GM23338 (cell line): Measurements from ENCODE around the gene KLC1. TPM values are rescaled to one million over a fixed set of nuclear protein-coding genes. Genes with fewer than 3 reads are reported as not detected.

Source experiments
- ATAC-seq: fragments of 200-7000 bp; cut with Tn5 transposase; 3 replicates; pipeline ENCODE4 v1.9.1; 2020
- DNase-seq: peaks from one replicate; pipeline ENCODE4 v3.0.0-alpha.2; 2015; ENCODE audit warnings: low spot score
- H2AFZ ChIP-seq: fragments of 200-600 bp; sonication (generic); 2 replicates; pipeline ENCODE4 v1.8.0; 2016; ENCODE audit warnings: antibody characterized with exemption, mild to moderate bottlenecking, moderate library complexity
- H3F3A ChIP-seq: fragments of 200-600 bp; sonication (generic); replicated peaks from 2 replicates; pipeline ENCODE4 v1.8.0; 2017; ENCODE audit warnings: antibody characterized with exemption, mixed run types, low read depth
- H3K27ac ChIP-seq: fragments of 200-600 bp; sonication (generic); 2 replicates; pipeline ENCODE4 v1.6.1; 2016; ENCODE audit warnings: low read depth
- H3K27me3 ChIP-seq: fragments of 200-600 bp; sonication (generic); 2 replicates; pipeline ENCODE4 v1.8.0; 2016; ENCODE audit warnings: mild to moderate bottlenecking, mixed run types, moderate library complexity; ENCODE audit not compliant: insufficient read depth
- H3K36me3 ChIP-seq: fragments of 200-600 bp; sonication (generic); 2 replicates; pipeline ENCODE4 v1.8.0; 2016; ENCODE audit warnings: mild to moderate bottlenecking; ENCODE audit not compliant: insufficient read depth
- H3K4me1 ChIP-seq: fragments of 200-600 bp; sonication (generic); 2 replicates; pipeline ENCODE4 v1.8.0; 2016; ENCODE audit warnings: mild to moderate bottlenecking, moderate library complexity; ENCODE audit not compliant: insufficient read depth
- H3K4me2 ChIP-seq: fragments of 200-600 bp; sonication (generic); 2 replicates; pipeline ENCODE4 v1.7.1; 2017; ENCODE audit warnings: mixed run types
- H3K4me3 ChIP-seq: fragments of 200-600 bp; sonication (generic); 2 replicates; pipeline ENCODE4 v1.6.1; 2016; ENCODE audit warnings: mixed run types
- H3K79me2 ChIP-seq: fragments of 200-600 bp; sonication (generic); replicated peaks from 2 replicates; pipeline ENCODE4 v1.8.0; 2017; ENCODE audit warnings: mild to moderate bottlenecking; ENCODE audit not compliant: insufficient read depth
- H3K9me2 ChIP-seq: fragments of 200-600 bp; sonication (generic); 2 replicates; pipeline ENCODE4 v1.8.0; 2017; ENCODE audit not compliant: insufficient read depth
- H4K20me1 ChIP-seq: fragments of 200-600 bp; sonication (generic); replicated peaks from 2 replicates; pipeline ENCODE4 v1.8.0; 2017; ENCODE audit warnings: mild to moderate bottlenecking; ENCODE audit not compliant: insufficient read depth
- H3K27ac Mint-ChIP-seq: 2 replicates; pipeline ENCODE4 v1.8.0; 2020; ENCODE audit warnings: inconsistent platforms, mild to moderate bottlenecking, moderate library complexity, mixed read lengths
- H3K27me3 Mint-ChIP-seq: 3 replicates; pipeline ENCODE4 v1.8.0; 2022; ENCODE audit warnings: low read depth, mild to moderate bottlenecking, moderate library complexity, mixed read lengths, inconsistent platforms; ENCODE audit not compliant: insufficient read depth, poor library complexity
- H3K36me3 Mint-ChIP-seq: 3 replicates; pipeline ENCODE4 v1.8.0; 2021; ENCODE audit warnings: low read depth, mild to moderate bottlenecking, inconsistent platforms, moderate library complexity, mixed read lengths
- H3K4me1 Mint-ChIP-seq: 3 replicates; pipeline ENCODE4 v1.8.0; 2020; ENCODE audit warnings: mild to moderate bottlenecking, inconsistent platforms, mixed read lengths
- H3K4me3 Mint-ChIP-seq: 3 replicates; pipeline ENCODE4 v1.8.0; 2021; ENCODE audit warnings: moderate library complexity, mild to moderate bottlenecking, inconsistent platforms, mixed read lengths
- H3K9me3 Mint-ChIP-seq: 3 replicates; pipeline ENCODE4 v1.8.0; 2020; ENCODE audit warnings: moderate library complexity, mild to moderate bottlenecking, inconsistent platforms, mixed read lengths
- CREB1 ChIP-seq: fragments of 250-450 bp; sonication (Bioruptor Pico); IDR thresholded peaks from 2 replicates; pipeline ENCODE4 v1.5.0; 2020; ENCODE audit warnings: low read depth, mild to moderate bottlenecking, moderate library complexity
- CTCF ChIP-seq, 2 experiments: fragments of 200-600 bp in 1 of 2; sonication (generic) in 1 of 2; conservative IDR thresholded peaks; 2 replicates each; pipeline versions ENCODE4 v1.5.1 to v1.6.1; 2016 to 2017; ENCODE audit warnings: antibody characterized with exemption in 2 of 2, low read depth in 2 of 2, mild to moderate bottlenecking in 2 of 2, moderate library complexity in 1 of 2
- ETS1 ChIP-seq: IDR thresholded peaks from 2 replicates; pipeline ENCODE4 v1.6.1; 2016; ENCODE audit warnings: antibody characterized with exemption
- EZH2 ChIP-seq: fragments of 200-600 bp; sonication (generic); IDR thresholded peaks from one replicate; pipeline ENCODE4 v1.8.0; 2017; ENCODE audit warnings: antibody characterized with exemption, mild to moderate bottlenecking, low read depth; ENCODE audit not compliant: unreplicated experiment
- EZH2phosphoT487 ChIP-seq: fragments of 200-600 bp; sonication (generic); IDR thresholded peaks from one replicate; pipeline ENCODE4 v1.8.1; 2018; ENCODE audit warnings: antibody characterized with exemption; ENCODE audit not compliant: unreplicated experiment
- JUNB ChIP-seq: IDR thresholded peaks from one replicate; pipeline ENCODE4 v1.6.1; 2016; ENCODE audit warnings: antibody characterized with exemption; ENCODE audit not compliant: unreplicated experiment
- NANOG ChIP-seq: IDR thresholded peaks from 2 replicates; pipeline ENCODE4 v1.6.1; 2016; ENCODE audit warnings: antibody characterized with exemption, borderline replicate concordance
- POLR2AphosphoS5 ChIP-seq: IDR thresholded peaks from 2 replicates; pipeline ENCODE4 v1.6.1; 2016; ENCODE audit warnings: antibody characterized with exemption, low read depth
- REST ChIP-seq: IDR thresholded peaks from one replicate; pipeline ENCODE4 v1.6.1; 2018; ENCODE audit warnings: antibody characterized with exemption; ENCODE audit not compliant: unreplicated experiment
- STAT1 ChIP-seq: IDR thresholded peaks from one replicate; pipeline ENCODE4 v1.6.1; 2016; ENCODE audit warnings: antibody characterized with exemption; ENCODE audit not compliant: unreplicated experiment
- ZNF114 ChIP-seq: fragments of 250-450 bp; sonication (Bioruptor Pico); IDR thresholded peaks from 2 replicates; pipeline ENCODE4 v1.5.0; 2020; ENCODE audit warnings: mild to moderate bottlenecking, moderate library complexity
- ZNF331 ChIP-seq: fragments of 250-450 bp; sonication (Bioruptor Pico); IDR thresholded peaks from 2 replicates; pipeline ENCODE4 v1.5.0; 2020; ENCODE audit warnings: low read depth, mild to moderate bottlenecking, moderate library complexity
- ZNF462 ChIP-seq: fragments of 250-450 bp; sonication (Bioruptor Pico); IDR thresholded peaks from 2 replicates; pipeline ENCODE4 v1.5.0; 2020; ENCODE audit warnings: mild to moderate bottlenecking, moderate library complexity
- polyA plus RNA-seq: library from polyadenylated mRNA; unstranded; fragments of >200 nt; fragmentation: Nextera tagmentation; extraction: Ambion mirVana; gene quantifications from 2 replicates; pipeline ENCODE4 v1.2.1, GENCODE V29; 2016
- total RNA-seq: library from RNA; depleted of rRNA; stranded (reverse); fragments of >200 nt; shearing (Covaris generic); gene quantifications from 2 replicates; pipeline ENCODE4 v1.2.3, GENCODE V29; 2014

KLC1 gene
- total and polyA plus RNA-seq, 2 experiments from 2014 or later, result 165 to 308 TPM

- peaks cover 72% of the 10 kb centered on the region for H3K36me3 Mint-ChIP-seq
- Histone ChIP-seq H3K36me3 (peaks cover 48% of the 10 kb centered on the region), H3K79me2 (peaks cover 44% of the 10 kb centered on the region)
Observed at GRCh38 chr14:103657471-103657870, 28.5 kb downstream of the KLC1 start.

More at GRCh38 chr14:103657471-103657870, 28.5 kb downstream of the KLC1 start:
- H3K9me2 ChIP-seq, result no peaks in the 10 kb centered on the region
- H3K27ac ChIP-seq, result no peak overlapping the region
- peaks cover 40% of the 10 kb centered on the region for H4K20me1 ChIP-seq
- no peaks in the 10 kb centered on the region for H3K27me3 Mint-ChIP-seq
- ATAC-seq (no peak), DNase-seq (no peak)
- peaks cover 3% of the 10 kb centered on the region; the same call in 1 of the 3 replicates for H3K4me1 Mint-ChIP-seq
- H2AFZ ChIP-seq, result no peak overlapping the region
- H3K9me3 Mint-ChIP-seq, result no peaks in the 10 kb centered on the region
- H3K4me3 Mint-ChIP-seq, result no peak overlapping the region
- no peak for TF ChIP-seq CTCF (conservative IDR thresholded peaks at IDR 0.05; ENCODE audit: low read depth in 2 of 2)
- TF ChIP-seq REST, result no peak
- TF ChIP-seq POLR2AphosphoS5, result no peak
- no peak for TF ChIP-seq ZNF114 (CRISPR knock-in tag)
- no peak for TF ChIP-seq JUNB
- TF ChIP-seq ZNF462, result no peak
- TF ChIP-seq EZH2phosphoT487, result no peak
- no peak for TF ChIP-seq CREB1 (CRISPR knock-in tag)
- TF ChIP-seq ZNF331 (CRISPR knock-in tag), result no peak
- TF ChIP-seq ETS1, result no peak
- TF ChIP-seq NANOG, result no peak
- TF ChIP-seq STAT1, result no peak
- no peak for TF ChIP-seq EZH2
- H3K4me3 ChIP-seq, result no peak overlapping the region
- H3K4me1 ChIP-seq, result no peaks in the 10 kb centered on the region
- H3F3A ChIP-seq, result peaks cover 12% of the 10 kb centered on the region; the same call in 1 of the 2 replicates
- H3K27me3 ChIP-seq, result no peaks in the 10 kb centered on the region
- H3K4me2 ChIP-seq, result no peak overlapping the region
- no peak overlapping the region for H3K27ac Mint-ChIP-seq
